HepG2 (cell line): ENCODE results near the gene SLC29A3. TPM values are rescaled to one million over a fixed set of nuclear protein-coding genes. Genes with fewer than 3 reads are reported as not detected.

Source experiments
- ATAC-seq: fragments of 200-7000 bp; cut with Tn5 transposase; 3 replicates; pipeline ENCODE4 v1.9.1; 2020; ENCODE audit warnings: mild to moderate bottlenecking, moderate library complexity
- BruUV-seq: library from RNA; stranded (reverse); fragments of 400-500 nt; replicated peaks from 2 replicates; lab custom pipeline; 2021; lab: Mats Ljungman, UMichigan
- CTCF ChIA-PET: fragments of 300-600 bp; formaldehyde crosslinking; extraction: SDS; loops from one replicate; lab custom pipeline; 2021; ENCODE audit warnings: low total read pairs, inconsistent platforms, low intra/inter-chr PET ratio; lab: Yijun Ruan, JAX
- POLR2A ChIA-PET: fragments of 350-600 bp; sonication (Branson Sonifier 250); formaldehyde crosslinking; loops from one replicate; lab custom pipeline; 2020; ENCODE audit warnings: antibody characterized with exemption, inconsistent platforms; lab: Yijun Ruan, JAX
- DNase-seq: peaks from one replicate; pipeline ENCODE4 v3.0.0-alpha.2; 2015; ENCODE audit warnings: low spot score
- FAIRE-seq: peaks from 3 replicates; lab custom pipeline; 2011; peaks lifted over from hg19 to GRCh38; lab: Jason Lieb, UNC
- H2AFZ ChIP-seq: one replicate; pipeline ENCODE4 v1.6.1; 2011; ENCODE audit warnings: low read length, inconsistent platforms
- H3K27ac ChIP-seq: fragments of 300-600 bp; 3 replicates; pipeline ENCODE4 v1.8.0; 2011; ENCODE audit warnings: mixed run types, mild to moderate bottlenecking, mixed read lengths, low read length, inconsistent platforms; ENCODE audit not compliant: insufficient read depth; ENCODE audit errors: extremely low read length
- H3K27me3 ChIP-seq, 2 experiments: fragments of 200-600 bp in 1 of 2; 2 replicates in 1 of 2; 3 replicates in 1 of 2; pipeline versions ENCODE4 v1.6.0 to v1.8.0; 2011; ENCODE audit warnings: low read length in 2 of 2, mild to moderate bottlenecking in 2 of 2, moderate library complexity in 2 of 2, inconsistent platforms in 1 of 2; ENCODE audit not compliant: insufficient read depth in 2 of 2, control insufficient read depth in 1 of 2
- H3K36me3 ChIP-seq, 2 experiments: fragments of 200-600 bp in 1 of 2; replicated peaks in 1 of 2; 2 replicates in 1 of 2; 3 replicates in 1 of 2; pipeline versions ENCODE4 v1.5.1 to v1.8.0; 2011; ENCODE audit warnings: low read length in 2 of 2, inconsistent platforms in 1 of 2; ENCODE audit not compliant: insufficient read depth in 2 of 2, control insufficient read depth in 1 of 2
- H3K4me1 ChIP-seq: 2 replicates; pipeline ENCODE4 v1.5.1; 2012; ENCODE audit warnings: low read length, inconsistent platforms; ENCODE audit not compliant: insufficient read depth
- H3K4me2 ChIP-seq: 2 replicates; pipeline ENCODE4 v1.6.0; 2011; ENCODE audit warnings: low read depth, low read length, inconsistent platforms
- H3K4me3 ChIP-seq, 3 experiments: fragments of 200-600 bp in 1 of 3; sonication (generic), shearing (Covaris generic) in 1 of 3; replicated peaks in 1 of 3; 2 replicates each; pipeline ENCODE4 v1.5.1; 2011 to 2016; ENCODE audit warnings: low read length in 3 of 3, inconsistent platforms in 2 of 3, low read depth in 2 of 3, mild to moderate bottlenecking in 2 of 3, control low read depth in 1 of 3, mixed read lengths in 1 of 3; ENCODE audit not compliant: insufficient read depth in 1 of 3
- H3K79me2 ChIP-seq: one replicate; pipeline ENCODE4 v1.6.1; 2011; ENCODE audit warnings: low read length, inconsistent platforms; ENCODE audit not compliant: insufficient read depth
- H3K9ac ChIP-seq: 2 replicates; pipeline ENCODE4 v1.6.0; 2011; ENCODE audit warnings: mild to moderate bottlenecking, low read depth, low read length, inconsistent platforms; ENCODE audit not compliant: insufficient read depth
- H3K9me3 ChIP-seq: 2 replicates; pipeline ENCODE4 v1.5.1; 2012; ENCODE audit warnings: mild to moderate bottlenecking, low read length
- H4K20me1 ChIP-seq: 2 replicates; pipeline ENCODE4 v1.6.0; 2011; ENCODE audit warnings: inconsistent platforms, mild to moderate bottlenecking, low read length, moderate library complexity; ENCODE audit not compliant: insufficient read depth
- AFF4 ChIP-seq: sonication (generic); formaldehyde crosslinking; IDR thresholded peaks from 2 replicates; pipeline ENCODE4 v1.4.0; 2020; ENCODE audit warnings: missing genetic modification reagents
- DMAP1 ChIP-seq: IDR thresholded peaks from 2 replicates; pipeline ENCODE4 v1.6.1; 2016
- KDM2A ChIP-seq: sonication (generic); formaldehyde crosslinking; IDR thresholded peaks from 2 replicates; pipeline ENCODE4 v1.4.0; 2020; ENCODE audit warnings: low read depth, missing genetic modification reagents, borderline replicate concordance
- KLF12 ChIP-seq: sonication (generic); formaldehyde crosslinking; IDR thresholded peaks from 2 replicates; pipeline ENCODE4 v1.4.0; 2020; ENCODE audit warnings: missing genetic modification reagents, borderline replicate concordance
- PAX8 ChIP-seq: sonication (generic); formaldehyde crosslinking; IDR thresholded peaks from 2 replicates; pipeline ENCODE4 v1.8.0; 2022; ENCODE audit warnings: mild to moderate bottlenecking, missing genetic modification reagents, borderline replicate concordance
- PRPF4 ChIP-seq: fragments of 200-400 bp; formaldehyde crosslinking; IDR thresholded peaks from 2 replicates; pipeline ENCODE4 v1.6.1; 2016; ENCODE audit warnings: low read length, low read depth; ENCODE audit not compliant: poor library complexity, severe bottlenecking
- SYNCRIP ChIP-seq: fragments of 200-400 bp; formaldehyde crosslinking; IDR thresholded peaks from 2 replicates; pipeline ENCODE4 v1.6.1; 2018; ENCODE audit warnings: mild to moderate bottlenecking, low read depth, low read length; ENCODE audit not compliant: insufficient read depth
- ZNF225 ChIP-seq: sonication (generic); formaldehyde crosslinking; IDR thresholded peaks from 2 replicates; pipeline ENCODE4 v1.4.0; 2020; ENCODE audit warnings: mild to moderate bottlenecking, missing genetic modification reagents
- ZNF557 ChIP-seq: sonication (generic); formaldehyde crosslinking; IDR thresholded peaks from 2 replicates; pipeline ENCODE4 v1.4.0; 2020; ENCODE audit warnings: missing genetic modification reagents
- ZNF597 ChIP-seq: sonication (generic); formaldehyde crosslinking; IDR thresholded peaks from 2 replicates; pipeline ENCODE4 v1.5.0; 2020; ENCODE audit warnings: missing genetic modification reagents
- ZNF850 ChIP-seq: sonication (generic); formaldehyde crosslinking; conservative IDR thresholded peaks from 2 replicates; pipeline ENCODE4 v1.9.0; 2021; ENCODE audit warnings: mild to moderate bottlenecking, missing genetic modification reagents
- WGBS: methylation state at CpG from one replicate; pipeline ENCODE4 v1.1.6; 2017; ENCODE audit warnings: low lambda C conversion rate; 5-methylcytosine and 5-hydroxymethylcytosine counted together
- in situ Hi-C: cut with HindIII; loops from 2 replicates; pipeline ENCODE4 v1.10.0; 2017; ENCODE audit warnings: low pct_unique_long_range_greater_than_20kb; ENCODE audit not compliant: extremely low pct_ligation_motif_present
- intact Hi-C: fragments of 100-400 bp; cut with micrococcal nuclease; formaldehyde crosslinking; loops from one replicate; pipeline ENCODE4 v1.10.0; 2022; ENCODE audit not compliant: unreplicated experiment
- polyA plus RNA-seq, 8 experiments: library from polyadenylated mRNA; depleted of rRNA in 3 of 8; stranded (reverse) in 7 of 8; unstranded in 1 of 8; fragments of >200 nt; fragmentation: Illumina TruSeq in 4 of 8; extraction: Trizol in 4 of 8; gene quantifications; 2 replicates each; pipeline versions ENCODE4 v1.2.1 to v1.2.3, GENCODE V29; 2011 to 2016; ENCODE audit warnings: low read depth in 4 of 8, missing spikeins in 1 of 8, mixed read lengths in 1 of 8; ENCODE audit not compliant: insufficient read depth in 1 of 8
- total RNA-seq, 5 experiments: library from RNA; depleted of rRNA; stranded (reverse); fragments of >200 nt; fragmentation: Illumina TruSeq; extraction: Trizol; gene quantifications; 2 replicates each; pipeline ENCODE4 v1.2.3, GENCODE V29; 2016; ENCODE audit warnings: low read depth in 1 of 5
- TF ChIP-seq, protein P1 (sequence below): sonication (generic); formaldehyde crosslinking; IDR thresholded peaks from 2 replicates; pipeline ENCODE4 v1.8.0; 2022; ENCODE audit warnings: mild to moderate bottlenecking, missing genetic modification reagents, moderate library complexity
- TF ChIP-seq, protein P2 (sequence below): IDR thresholded peaks from 2 replicates; pipeline ENCODE4 v1.6.1; 2016; ENCODE audit warnings: missing biosample characterization, missing genetic modification reagents, low read depth
- TF ChIP-seq, protein P3 (sequence below): IDR thresholded peaks from 2 replicates; pipeline ENCODE4 v1.6.1; 2012; ENCODE audit warnings: inconsistent platforms

Gene SLC29A3
- total and polyA plus RNA-seq, 2 of the 13 experiments (the other 11 are each of a cell fraction or from before 2014, with no cell fraction given), result 8.6 to 11.8 TPM

DNA sequence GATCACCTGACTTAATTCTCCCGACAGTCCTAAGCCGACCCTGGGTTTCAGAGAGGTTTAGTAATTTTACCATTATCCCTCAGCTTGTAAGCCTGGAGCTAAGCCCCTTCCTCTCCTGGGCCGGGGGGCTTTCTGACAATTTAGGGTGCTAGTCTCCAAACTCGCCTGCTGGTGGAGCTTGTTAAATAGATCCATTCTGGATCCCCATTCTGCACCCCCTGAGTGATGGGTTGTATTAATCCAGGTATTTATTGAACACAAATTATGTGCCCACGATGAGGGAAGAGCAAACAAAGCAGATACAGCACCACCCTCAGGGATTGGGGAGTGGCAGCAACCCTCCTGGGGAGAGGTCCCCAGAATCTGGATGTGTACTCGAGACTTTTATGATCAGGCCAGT, 1.3 kb upstream of the SLC29A3 start:
- DNase-seq (no peak), ATAC-seq (no peak), FAIRE-seq (no peak)
- H3K36me3 ChIP-seq, result peaks cover 0 to 2% of the 10 kb centered on the region in 2 experiments; a peak in 1 of 5 replicates
- no peak overlapping the region for H3K4me2 ChIP-seq
- POLR2A ChIA-PET, result no interaction called here
- in situ Hi-C loops, result loop anchor here (5.0 to 10.0 kb wide), 3 partner anchors 60 to 297 kb away; no protein-coding TSS in a partner anchor
- no TSS peak for BruUV-seq
- H3K27ac ChIP-seq, result no peak overlapping the region
- H3K9ac ChIP-seq, result no peak overlapping the region
- no peak overlapping the region for H3K4me3 ChIP-seq
- H4K20me1 ChIP-seq, result no peaks in the 10 kb centered on the region
- no peaks in the 10 kb centered on the region for H3K79me2 ChIP-seq
- peaks cover 30% of the 10 kb centered on the region for H3K4me1 ChIP-seq
- no peak overlapping the region for H2AFZ ChIP-seq
- peaks cover 0 to 12% of the 10 kb centered on the region in 2 experiments; a peak in 1 of 5 replicates for H3K27me3 ChIP-seq
- intact Hi-C loops, result loop anchor here (2.0 to 10.0 kb wide), 3 partner anchors 67 to 287 kb away; no protein-coding TSS in a partner anchor
- 15% methylated on average over 6 of the region's 6 CpGs for WGBS
- H3K9me3 ChIP-seq, result no peaks in the 10 kb centered on the region
- TF ChIP-seq SYNCRIP (no peak), PRPF4 (no peak), ZNF597 (CRISPR knock-in tag) (no peak), KDM2A (CRISPR knock-in tag) (no peak), ZNF225 (CRISPR knock-in tag) (no peak), AFF4 (CRISPR knock-in tag) (no peak), PAX8 (CRISPR knock-in tag) (no peak), ZNF850 (no peak), DMAP1 (CRISPR knock-in tag) (no peak), KLF12 (CRISPR knock-in tag) (no peak), ZNF557 (no peak)
- TF ChIP-seq, protein P1, sequence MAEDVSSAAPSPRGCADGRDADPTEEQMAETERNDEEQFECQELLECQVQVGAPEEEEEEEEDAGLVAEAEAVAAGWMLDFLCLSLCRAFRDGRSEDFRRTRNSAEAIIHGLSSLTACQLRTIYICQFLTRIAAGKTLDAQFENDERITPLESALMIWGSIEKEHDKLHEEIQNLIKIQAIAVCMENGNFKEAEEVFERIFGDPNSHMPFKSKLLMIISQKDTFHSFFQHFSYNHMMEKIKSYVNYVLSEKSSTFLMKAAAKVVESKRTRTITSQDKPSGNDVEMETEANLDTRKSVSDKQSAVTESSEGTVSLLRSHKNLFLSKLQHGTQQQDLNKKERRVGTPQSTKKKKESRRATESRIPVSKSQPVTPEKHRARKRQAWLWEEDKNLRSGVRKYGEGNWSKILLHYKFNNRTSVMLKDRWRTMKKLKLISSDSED (CRISPR knock-in tag), result no peak
- TF ChIP-seq, protein P2, sequence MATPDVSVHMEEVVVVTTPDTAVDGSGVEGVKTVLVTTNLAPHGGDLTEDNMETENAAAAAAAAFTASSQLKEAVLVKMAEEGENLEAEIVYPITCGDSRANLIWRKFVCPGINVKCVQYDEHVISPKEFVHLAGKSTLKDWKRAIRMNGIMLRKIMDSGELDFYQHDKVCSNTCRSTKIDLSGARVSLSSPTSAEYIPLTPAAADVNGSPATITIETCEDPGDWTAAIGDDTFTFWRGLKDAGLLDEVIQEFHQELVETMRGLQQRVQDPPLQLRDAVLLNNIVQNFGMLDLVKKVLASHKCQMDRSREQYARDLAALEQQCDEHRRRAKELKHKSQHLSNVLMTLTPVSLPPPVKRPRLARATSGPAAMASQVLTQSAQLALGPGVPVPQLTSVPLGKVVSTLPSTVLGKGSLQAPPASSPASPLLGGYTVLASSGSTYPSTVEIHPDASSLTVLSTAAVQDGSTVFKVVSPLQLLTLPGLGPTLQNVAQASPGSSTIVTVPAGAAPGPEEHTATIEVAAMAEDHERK (CRISPR knock-in tag), result no peak
- TF ChIP-seq, protein P3, sequence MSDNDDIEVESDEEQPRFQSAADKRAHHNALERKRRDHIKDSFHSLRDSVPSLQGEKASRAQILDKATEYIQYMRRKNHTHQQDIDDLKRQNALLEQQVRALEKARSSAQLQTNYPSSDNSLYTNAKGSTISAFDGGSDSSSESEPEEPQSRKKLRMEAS, result no peak
- TF ChIP-seq, all 625 proteins: peak for 0
- CTCF ChIA-PET, result no interaction called here
